ENCODE results near the gene OTUB1. TPM values are rescaled to one million over a fixed set of nuclear protein-coding genes. Genes with fewer than 3 reads are reported as not detected.

The OTUB1 gene
- total and polyA plus RNA-seq, 2 of the 4 experiments (the other 2 are of a cell fraction) = 69.0 to 168 TPM

DNA sequence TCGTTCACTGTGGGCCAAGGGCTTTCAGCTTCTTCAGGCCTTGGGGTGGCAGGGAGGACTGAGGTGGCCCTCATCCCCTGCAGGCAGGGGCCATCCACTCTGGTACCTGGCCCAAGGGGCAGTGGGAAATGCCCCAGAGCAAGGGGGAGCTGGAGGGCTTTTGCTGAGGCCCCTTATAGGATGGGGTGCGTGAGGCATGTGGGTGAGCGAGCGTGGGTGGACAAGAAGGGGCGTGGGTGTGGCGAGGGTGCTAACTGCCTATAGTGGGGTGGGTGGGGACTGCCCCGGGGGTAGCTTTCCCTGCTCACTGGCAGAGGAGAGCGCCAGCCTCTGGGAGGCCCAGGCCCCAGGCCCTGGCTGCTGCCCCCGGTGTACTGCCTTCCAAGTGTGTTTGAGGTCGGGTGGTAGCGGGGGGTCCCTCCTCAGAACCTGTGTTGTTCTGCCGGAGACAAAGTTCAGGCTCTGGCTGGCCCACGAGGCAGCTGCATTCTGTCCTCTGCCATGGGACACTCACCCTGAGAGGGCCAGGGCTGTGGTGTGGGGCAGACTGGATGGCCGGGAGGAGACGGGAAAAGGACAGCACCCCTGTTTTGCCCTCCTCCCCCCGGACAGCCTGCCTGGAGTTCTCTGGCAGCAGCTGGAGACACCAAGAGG lies 52.9 kb downstream of the OTUB1 start:
- H3K4me1 ChIP-seq (ENCODE audit: control insufficient read depth, insufficient read depth, low read length) = peaks cover 2% of the 10 kb centered on the region; the same call in 1 of the 2 replicates
- no peak overlapping the region for H2BK120ac ChIP-seq (ENCODE audit: low read depth, low read length)
- intact Hi-C loops (cut with micrococcal nuclease) (no loop called here), dilution Hi-C loops (cut with HindIII; ENCODE audit: low sequenced_read_pairs, unreplicated experiment) (no loop called here), in situ Hi-C loops (cut with MboI; ENCODE audit: low sequenced_read_pairs) (no loop called here)
- no peak overlapping the region for H3K4me3 ChIP-seq (ENCODE audit: insufficient read depth, low read depth, low read length)
- ChIA-PET CTCF (no interaction called here), POLR2A (ENCODE audit: unreplicated experiment) (no interaction called here)
- BruUV-seq (replicated peaks) = no TSS peak
- H3K56ac ChIP-seq (ENCODE audit: extremely low read depth, insufficient read depth, low read length) = no peak overlapping the region
- H3K14ac ChIP-seq (replicated peaks; ENCODE audit: low read depth, low read length) = no peak overlapping the region
- H4K8ac ChIP-seq (ENCODE audit: low read depth in 2 of 2, low read length in 2 of 2) = no peak overlapping the region
- H3K27ac ChIP-seq (ENCODE audit: insufficient read depth, low read length) = no peak overlapping the region
- no peak overlapping the region for H2BK5ac ChIP-seq (ENCODE audit: low read depth, low read length, poor library complexity, severe bottlenecking)
- H3K23ac ChIP-seq (ENCODE audit: low read depth, low read length) = no peak overlapping the region
- DNase-seq (no peak), ATAC-seq (ENCODE audit: low read depth) (no peak)
- H2BK20ac ChIP-seq (ENCODE audit: low read depth, low read length) = no peak overlapping the region
- H3K9me1 ChIP-seq (ENCODE audit: insufficient read depth, low read length) = no peaks in the 10 kb centered on the region
- no peak overlapping the region for H2AK5ac ChIP-seq (ENCODE audit: low read depth, low read length)
- H2AFZ ChIP-seq (replicated peaks; ENCODE audit: low read length, poor library complexity) = no peak overlapping the region
- no peaks in the 10 kb centered on the region for H3K79me1 ChIP-seq (ENCODE audit: low read depth in 1 of 2, low read length in 2 of 2)
- no peak overlapping the region for H3K4ac ChIP-seq (ENCODE audit: low read depth, low read length)
- no peak overlapping the region for H4K91ac ChIP-seq (ENCODE audit: insufficient read depth, low read depth, low read length)
- no peak for TF ChIP-seq MXI1 (IDR thresholded peaks at IDR 0.05; ENCODE audit: borderline replicate concordance, low read depth, low read length)
- TF ChIP-seq MAZ (IDR thresholded peaks at IDR 0.05; ENCODE audit: borderline replicate concordance, low read depth, low read length) = no peak
- no peak for TF ChIP-seq POLR2A (IDR thresholded peaks at IDR 0.05; ENCODE audit: low read depth, low read length)
- no peak for TF ChIP-seq SMC3 (IDR thresholded peaks at IDR 0.05; ENCODE audit: low read depth, low read length)
- TF ChIP-seq, protein P1, sequence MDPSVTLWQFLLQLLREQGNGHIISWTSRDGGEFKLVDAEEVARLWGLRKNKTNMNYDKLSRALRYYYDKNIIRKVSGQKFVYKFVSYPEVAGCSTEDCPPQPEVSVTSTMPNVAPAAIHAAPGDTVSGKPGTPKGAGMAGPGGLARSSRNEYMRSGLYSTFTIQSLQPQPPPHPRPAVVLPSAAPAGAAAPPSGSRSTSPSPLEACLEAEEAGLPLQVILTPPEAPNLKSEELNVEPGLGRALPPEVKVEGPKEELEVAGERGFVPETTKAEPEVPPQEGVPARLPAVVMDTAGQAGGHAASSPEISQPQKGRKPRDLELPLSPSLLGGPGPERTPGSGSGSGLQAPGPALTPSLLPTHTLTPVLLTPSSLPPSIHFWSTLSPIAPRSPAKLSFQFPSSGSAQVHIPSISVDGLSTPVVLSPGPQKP (IDR thresholded peaks at IDR 0.05; ENCODE audit: borderline replicate concordance, low read depth, low read length) = no peak
- TF ChIP-seq, protein P2, sequence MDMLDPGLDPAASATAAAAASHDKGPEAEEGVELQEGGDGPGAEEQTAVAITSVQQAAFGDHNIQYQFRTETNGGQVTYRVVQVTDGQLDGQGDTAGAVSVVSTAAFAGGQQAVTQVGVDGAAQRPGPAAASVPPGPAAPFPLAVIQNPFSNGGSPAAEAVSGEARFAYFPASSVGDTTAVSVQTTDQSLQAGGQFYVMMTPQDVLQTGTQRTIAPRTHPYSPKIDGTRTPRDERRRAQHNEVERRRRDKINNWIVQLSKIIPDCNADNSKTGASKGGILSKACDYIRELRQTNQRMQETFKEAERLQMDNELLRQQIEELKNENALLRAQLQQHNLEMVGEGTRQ (IDR thresholded peaks at IDR 0.05; ENCODE audit: low read depth, low read length) = no peak
- no peak for TF ChIP-seq MAFK (IDR thresholded peaks at IDR 0.05; ENCODE audit: low read depth, low read length)
- TF ChIP-seq CEBPB (IDR thresholded peaks at IDR 0.05; ENCODE audit: low read depth, low read length) = no peak
- no peak for TF ChIP-seq NFE2L2 (IDR thresholded peaks at IDR 0.05; ENCODE audit: low read depth, low read length)
- TF ChIP-seq BHLHE40 (IDR thresholded peaks at IDR 0.05; ENCODE audit: low read depth, low read length) = no peak
- no peak for TF ChIP-seq FOS (IDR thresholded peaks at IDR 0.05; ENCODE audit: low read depth, low read length)
- H3K27me3 ChIP-seq (ENCODE audit: control insufficient read depth, insufficient read depth, low read length) = peaks cover 11% of the 10 kb centered on the region
- WGBS, 2 experiments (ENCODE audit: extremely low coverage in 2 of 2, insufficient read length in 1 of 2) = 67% methylated on average over 5 of the region's 16 CpGs; no CpG with 5 or more reads in 1 of the 2 experiments
- H3K4me2 ChIP-seq (ENCODE audit: low read depth, low read length) = no peak overlapping the region
- no peak overlapping the region for H2AK9ac ChIP-seq (replicated peaks; ENCODE audit: low read depth, low read length, poor library complexity)
- no peak overlapping the region for H3K9ac ChIP-seq (ENCODE audit: low read depth, low read length)
- H3K18ac ChIP-seq (ENCODE audit: low read depth, low read length) = no peak overlapping the region
- H4K20me1 ChIP-seq (ENCODE audit: insufficient read depth, low read length) = peaks cover 3% of the 10 kb centered on the region; the same call in 1 of the 2 replicates
- no peaks in the 10 kb centered on the region for H3K9me3 ChIP-seq (ENCODE audit: control insufficient read depth, insufficient read depth, low read length)
- no peaks in the 10 kb centered on the region for H3K36me3 ChIP-seq (ENCODE audit: control insufficient read depth, insufficient read depth, low read length)
- no peak overlapping the region for H2BK15ac ChIP-seq (ENCODE audit: low read depth, low read length)
- H4K5ac ChIP-seq (ENCODE audit: low read depth, low read length) = no peak overlapping the region
